WTC11 (cell line): ENCODE results near the gene GAB1. TPM values are rescaled to one million over a fixed set of nuclear protein-coding genes. Genes with fewer than 3 reads are reported as not detected.

ENCODE experiments used
- ATAC-seq: fragments of 200-7000 bp; cut with Tn5 transposase; 2 replicates; pipeline ENCODE4 v1.10.0; 2021; ENCODE audit warnings: mild to moderate bottlenecking, moderate library complexity
- CTCF ChIA-PET: fragments of 300-600 bp; sonication (Branson Sonifier 250); formaldehyde crosslinking; loops from one replicate; lab custom pipeline; 2021; ENCODE audit warnings: antibody characterized with exemption; lab: Charles Lee
- POLR2A ChIA-PET: fragments of 350-600 bp; sonication (Branson Sonifier 250); formaldehyde crosslinking; loops from one replicate; lab custom pipeline; 2021; ENCODE audit warnings: antibody characterized with exemption; lab: Charles Lee
- DNase-seq: peaks from one replicate; pipeline ENCODE4 v3.0.0; 2021; ENCODE audit warnings: low spot score
- H3K27ac Mint-ChIP-seq: 2 replicates; pipeline ENCODE4 v1.8.0; 2021; ENCODE audit warnings: mixed read lengths
- H3K27me3 Mint-ChIP-seq: 2 replicates; pipeline ENCODE4 v1.8.0; 2021; ENCODE audit warnings: low read depth, mild to moderate bottlenecking, moderate library complexity, mixed read lengths
- H3K36me3 Mint-ChIP-seq: 2 replicates; pipeline ENCODE4 v1.8.0; 2021; ENCODE audit warnings: mixed read lengths
- H3K4me1 Mint-ChIP-seq: 2 replicates; pipeline ENCODE4 v1.8.0; 2022; ENCODE audit warnings: mixed read lengths
- H3K4me3 Mint-ChIP-seq: 2 replicates; pipeline ENCODE4 v1.8.0; 2021; ENCODE audit warnings: mild to moderate bottlenecking, moderate library complexity, mixed read lengths
- H3K9me3 Mint-ChIP-seq: 2 replicates; pipeline ENCODE4 v1.8.0; 2021; ENCODE audit warnings: mixed read lengths
- CBFB ChIP-seq: sonication (generic); formaldehyde crosslinking; IDR thresholded peaks from 2 replicates; pipeline ENCODE4 v1.8.1; 2022; ENCODE audit warnings: mild to moderate bottlenecking, low read depth, missing genetic modification reagents
- CDX4 ChIP-seq: fragments of 250-450 bp; sonication (Bioruptor Pico); IDR thresholded peaks from 2 replicates; pipeline ENCODE4 v1.9.0; 2021; ENCODE audit warnings: moderate library complexity, mild to moderate bottlenecking, inconsistent platforms, borderline replicate concordance
- CREB1 ChIP-seq: sonication (generic); formaldehyde crosslinking; IDR thresholded peaks from 2 replicates; pipeline ENCODE4 v1.8.0; 2023; ENCODE audit warnings: mild to moderate bottlenecking, missing genetic modification reagents
- CREM ChIP-seq: sonication (generic); formaldehyde crosslinking; IDR thresholded peaks from 2 replicates; pipeline ENCODE4 v1.8.1; 2022; ENCODE audit warnings: mild to moderate bottlenecking, missing genetic modification reagents, moderate library complexity
- ESRRA ChIP-seq: sonication (generic); formaldehyde crosslinking; IDR thresholded peaks from 2 replicates; pipeline ENCODE4 v1.8.1; 2022; ENCODE audit warnings: mild to moderate bottlenecking, missing genetic modification reagents, borderline replicate concordance
- ETV6 ChIP-seq: sonication (generic); formaldehyde crosslinking; IDR thresholded peaks from 2 replicates; pipeline ENCODE4 v1.8.1; 2022; ENCODE audit warnings: mild to moderate bottlenecking, missing genetic modification reagents
- FOXJ3 ChIP-seq: sonication (generic); formaldehyde crosslinking; IDR thresholded peaks from 2 replicates; pipeline ENCODE4 v1.9.0; 2021; ENCODE audit warnings: missing genetic modification reagents, mild to moderate bottlenecking, borderline replicate concordance
- FOXP4 ChIP-seq: sonication (generic); formaldehyde crosslinking; IDR thresholded peaks from 2 replicates; pipeline ENCODE4 v1.8.0; 2022; ENCODE audit warnings: mild to moderate bottlenecking, missing genetic modification reagents
- HMGA2 ChIP-seq: fragments of 250-450 bp; sonication (Bioruptor Pico); IDR thresholded peaks from 2 replicates; pipeline ENCODE4 v1.4.0; 2021; ENCODE audit warnings: mild to moderate bottlenecking, moderate library complexity
- HMGXB4 ChIP-seq: sonication (generic); formaldehyde crosslinking; IDR thresholded peaks from 2 replicates; pipeline ENCODE4 v1.8.1; 2023; ENCODE audit warnings: mild to moderate bottlenecking, moderate library complexity, missing genetic modification reagents
- JUN ChIP-seq: sonication (generic); formaldehyde crosslinking; IDR thresholded peaks from 2 replicates; pipeline ENCODE4 v1.8.0; 2023; ENCODE audit warnings: mild to moderate bottlenecking, missing genetic modification reagents
- MAX ChIP-seq: sonication (generic); formaldehyde crosslinking; IDR thresholded peaks from 2 replicates; pipeline ENCODE4 v1.8.0; 2022; ENCODE audit warnings: mild to moderate bottlenecking, missing genetic modification reagents
- MYBL2 ChIP-seq: sonication (generic); formaldehyde crosslinking; IDR thresholded peaks from 2 replicates; pipeline ENCODE4 v1.8.1; 2023; ENCODE audit warnings: mild to moderate bottlenecking, moderate library complexity, missing genetic modification reagents
- NR1H2 ChIP-seq: sonication (generic); formaldehyde crosslinking; IDR thresholded peaks from 2 replicates; pipeline ENCODE4 v1.9.0; 2021; ENCODE audit warnings: mild to moderate bottlenecking, moderate library complexity, missing genetic modification reagents
- PRDM15 ChIP-seq: sonication (generic); formaldehyde crosslinking; IDR thresholded peaks from 2 replicates; pipeline ENCODE4 v1.8.0; 2022; ENCODE audit warnings: missing genetic modification reagents
- RORB ChIP-seq: fragments of 250-450 bp; sonication (Bioruptor Pico); IDR thresholded peaks from 2 replicates; pipeline ENCODE4 v1.9.0; 2021; ENCODE audit warnings: mild to moderate bottlenecking
- TCF7 ChIP-seq: sonication (generic); formaldehyde crosslinking; IDR thresholded peaks from 2 replicates; pipeline ENCODE4 v1.8.0; 2022; ENCODE audit warnings: mild to moderate bottlenecking, low read depth, missing genetic modification reagents, moderate library complexity
- TP53 ChIP-seq: sonication (generic); formaldehyde crosslinking; IDR thresholded peaks from 2 replicates; pipeline ENCODE4 v1.8.1; 2023; ENCODE audit warnings: mild to moderate bottlenecking, missing genetic modification reagents
- ZMAT4 ChIP-seq: fragments of 250-450 bp; sonication (Bioruptor Pico); IDR thresholded peaks from 2 replicates; pipeline ENCODE4 v1.9.0; 2021; ENCODE audit warnings: mild to moderate bottlenecking
- ZNF232 ChIP-seq: sonication (generic); formaldehyde crosslinking; IDR thresholded peaks from 2 replicates; pipeline ENCODE4 v1.8.0; 2022; ENCODE audit warnings: mild to moderate bottlenecking, missing genetic modification reagents
- ZNF425 ChIP-seq: fragments of 250-450 bp; sonication (Bioruptor Pico); conservative IDR thresholded peaks from 2 replicates; pipeline ENCODE4 v1.9.0; 2021; ENCODE audit warnings: mild to moderate bottlenecking
- total RNA-seq: library from RNA; stranded (reverse); gene quantifications from 3 replicates; pipeline ENCODE4 v1.2.3, GENCODE V29; 2021

The GAB1 gene
- total RNA-seq, 1 experiment from 2014 or later: 17.4 TPM

- TF ChIP-seq MYBL2 (CRISPR knock-in tag) (no peak), FOXJ3 (no peak), JUN (CRISPR knock-in tag) (no peak), FOXP4 (CRISPR knock-in tag) (no peak), MAX (no peak), CDX4 (CRISPR knock-in tag) (no peak), ZNF232 (CRISPR knock-in tag) (no peak), CBFB (no peak), ZNF425 (CRISPR knock-in tag) (no peak), PRDM15 (CRISPR knock-in tag) (no peak), ZMAT4 (CRISPR knock-in tag) (no peak), TP53 (CRISPR knock-in tag) (no peak), CREB1 (no peak)
Measured at GRCh38 chr4:143402776-143403552, 66.3 kb downstream of the GAB1 start (continued).

- no peak overlapping the region for H3K4me3 Mint-ChIP-seq
Measured at GRCh38 chr4:143403553-143403820, 66.8 kb downstream of the GAB1 start.

More at GRCh38 chr4:143403553-143403820, 66.8 kb downstream of the GAB1 start:
- peaks cover 46% of the 10 kb centered on the region for H3K4me1 Mint-ChIP-seq
- no peaks in the 10 kb centered on the region for H3K9me3 Mint-ChIP-seq
- ATAC-seq (no peak), DNase-seq (no peak)
- CTCF ChIA-PET: no interaction called here
- no peak for TF ChIP-seq HMGA2 (CRISPR knock-in tag)
- TF ChIP-seq TCF7 (CRISPR knock-in tag): no peak
- TF ChIP-seq ZNF232 (CRISPR knock-in tag): no peak
- no peak for TF ChIP-seq RORB (CRISPR knock-in tag)
- TF ChIP-seq ETV6 (CRISPR knock-in tag): no peak
- TF ChIP-seq ESRRA: no peak
- TF ChIP-seq HMGXB4 (CRISPR knock-in tag): no peak
- no peak for TF ChIP-seq PRDM15 (CRISPR knock-in tag)
- no peak for TF ChIP-seq NR1H2
- no peak for TF ChIP-seq CREM (CRISPR knock-in tag)
- POLR2A ChIA-PET: no interaction called here
- H3K27me3 Mint-ChIP-seq: no peaks in the 10 kb centered on the region
- H3K36me3 Mint-ChIP-seq: no peaks in the 10 kb centered on the region
- peak overlapping the region; percentile 52; the same call in 1 of the 2 replicates for H3K27ac Mint-ChIP-seq
